Lower leg skin (tissue), 3 donors: Measurements from ENCODE around the gene NFYB.

Experiments used
- CTCF ChIP-seq, 3 donors: fragments of 450-650 bp; IDR thresholded peaks; one replicate each; pipeline ENCODE4 v1.5.1; 2016; ENCODE audit warnings: antibody characterized with exemption in 3 of 3, mild to moderate bottlenecking in 3 of 3, moderate library complexity in 2 of 3
- POLR2A ChIP-seq, 2 donors: fragments of 450-650 bp; IDR thresholded peaks; one replicate each; pipeline ENCODE4 v1.6.1; 2016 to 2017; ENCODE audit warnings: antibody characterized with exemption in 2 of 2, mild to moderate bottlenecking in 1 of 2, moderate library complexity in 1 of 2

GRCh38 chr12:104073699-104074098 is 64.3 kb downstream of the NFYB start:
- TF ChIP-seq CTCF (IDR thresholded peaks at IDR 0.05) (no peak), POLR2A (IDR thresholded peaks at IDR 0.05) (no peak)
